SK-N-SH treated with all-trans-retinoic acid at 6 μM for 48 hours (cell line): ENCODE results near the gene ZMIZ1.

Source experiments
- ESRRG ChIP-seq: fragments of 250-450 bp; sonication (Bioruptor Pico); IDR thresholded peaks from 2 replicates; pipeline ENCODE4 v1.6.1; 2021; ENCODE audit warnings: mild to moderate bottlenecking
- OSR1 ChIP-seq: fragments of 250-450 bp; sonication (Bioruptor Pico); IDR thresholded peaks from 2 replicates; pipeline ENCODE4 v1.8.0; 2022; ENCODE audit warnings: moderate library complexity, mild to moderate bottlenecking, inconsistent platforms
- TOX ChIP-seq: fragments of 250-450 bp; sonication (Bioruptor Pico); IDR thresholded peaks from 2 replicates; pipeline ENCODE4 v1.8.0; 2021; ENCODE audit warnings: mild to moderate bottlenecking, moderate library complexity, borderline replicate concordance
- ZFP30 ChIP-seq: fragments of 450-650 bp; formaldehyde crosslinking; IDR thresholded peaks from 2 replicates; pipeline ENCODE4 v1.5.0; 2022; ENCODE audit warnings: mild to moderate bottlenecking, moderate library complexity
- ZNF565 ChIP-seq: fragments of 450-650 bp; formaldehyde crosslinking; conservative IDR thresholded peaks from 2 replicates; pipeline ENCODE4 v1.5.0; 2020; ENCODE audit warnings: low read depth, mild to moderate bottlenecking, moderate library complexity
- TF ChIP-seq, protein P1 (sequence below): fragments of 250-450 bp; sonication (Bioruptor Pico); IDR thresholded peaks from 2 replicates; pipeline ENCODE4 v1.8.0; 2021; ENCODE audit warnings: low read depth, mild to moderate bottlenecking, moderate library complexity, borderline replicate concordance
- TF ChIP-seq, protein P2 (sequence below): fragments of 250-450 bp; sonication (Bioruptor Pico); IDR thresholded peaks from 2 replicates; pipeline ENCODE4 v1.5.1; 2020; ENCODE audit warnings: low read depth, mild to moderate bottlenecking, moderate library complexity
- TF ChIP-seq, protein P3 (sequence below): fragments of 250-450 bp; sonication (Bioruptor Pico); IDR thresholded peaks from 2 replicates; pipeline ENCODE4 v1.5.0; 2020; ENCODE audit warnings: mild to moderate bottlenecking, moderate library complexity

DNA sequence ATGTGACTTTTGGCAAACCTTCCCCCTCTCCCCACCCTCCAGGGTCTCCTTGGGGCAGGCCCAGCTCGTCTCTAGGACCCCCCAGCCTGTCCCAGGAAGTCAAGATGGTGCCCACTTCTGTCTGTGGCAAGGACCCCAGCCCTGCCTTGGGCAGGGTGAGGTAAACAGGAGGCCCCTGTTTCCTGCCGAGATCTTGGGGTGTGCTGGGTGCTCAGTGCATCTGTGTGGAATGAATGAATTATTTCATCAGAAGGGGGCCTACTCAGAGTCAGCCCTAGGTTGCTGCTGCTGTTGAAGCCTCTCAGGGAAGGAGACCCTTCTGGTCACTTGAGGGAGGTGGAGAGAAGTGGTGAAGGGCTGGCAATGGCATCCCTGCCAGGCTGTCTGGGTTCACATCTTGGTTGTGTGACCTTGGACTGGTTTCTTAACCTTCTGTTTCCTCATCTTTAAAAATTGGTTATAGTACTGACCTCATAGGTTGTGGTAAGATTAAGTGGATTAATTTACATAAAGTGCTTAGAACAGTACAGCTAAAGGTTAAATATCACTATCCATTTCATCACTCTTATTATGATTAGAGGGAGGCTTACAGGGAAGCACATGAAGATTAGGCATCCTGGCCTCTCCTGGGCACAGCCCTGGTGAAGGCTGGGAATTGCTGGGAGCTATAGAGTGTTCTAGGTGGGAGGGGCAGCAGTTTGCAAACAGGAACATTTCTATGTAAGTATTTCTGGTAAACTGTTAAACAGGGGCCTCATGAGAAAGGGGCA lies 67.7 kb downstream of the ZMIZ1 start:
- TF ChIP-seq, protein P1, sequence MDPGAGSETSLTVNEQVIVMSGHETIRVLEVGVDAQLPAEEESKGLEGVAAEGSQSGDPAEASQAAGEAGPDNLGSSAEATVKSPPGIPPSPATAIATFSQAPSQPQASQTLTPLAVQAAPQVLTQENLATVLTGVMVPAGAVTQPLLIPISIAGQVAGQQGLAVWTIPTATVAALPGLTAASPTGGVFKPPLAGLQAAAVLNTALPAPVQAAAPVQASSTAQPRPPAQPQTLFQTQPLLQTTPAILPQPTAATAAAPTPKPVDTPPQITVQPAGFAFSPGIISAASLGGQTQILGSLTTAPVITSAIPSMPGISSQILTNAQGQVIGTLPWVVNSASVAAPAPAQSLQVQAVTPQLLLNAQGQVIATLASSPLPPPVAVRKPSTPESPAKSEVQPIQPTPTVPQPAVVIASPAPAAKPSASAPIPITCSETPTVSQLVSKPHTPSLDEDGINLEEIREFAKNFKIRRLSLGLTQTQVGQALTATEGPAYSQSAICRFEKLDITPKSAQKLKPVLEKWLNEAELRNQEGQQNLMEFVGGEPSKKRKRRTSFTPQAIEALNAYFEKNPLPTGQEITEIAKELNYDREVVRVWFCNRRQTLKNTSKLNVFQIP, result no peak
- no peak for TF ChIP-seq OSR1 (CRISPR knock-in tag)
- no peak for TF ChIP-seq ZNF565 (CRISPR knock-in tag)
- TF ChIP-seq TOX (CRISPR knock-in tag), result no peak
- TF ChIP-seq, protein P2, sequence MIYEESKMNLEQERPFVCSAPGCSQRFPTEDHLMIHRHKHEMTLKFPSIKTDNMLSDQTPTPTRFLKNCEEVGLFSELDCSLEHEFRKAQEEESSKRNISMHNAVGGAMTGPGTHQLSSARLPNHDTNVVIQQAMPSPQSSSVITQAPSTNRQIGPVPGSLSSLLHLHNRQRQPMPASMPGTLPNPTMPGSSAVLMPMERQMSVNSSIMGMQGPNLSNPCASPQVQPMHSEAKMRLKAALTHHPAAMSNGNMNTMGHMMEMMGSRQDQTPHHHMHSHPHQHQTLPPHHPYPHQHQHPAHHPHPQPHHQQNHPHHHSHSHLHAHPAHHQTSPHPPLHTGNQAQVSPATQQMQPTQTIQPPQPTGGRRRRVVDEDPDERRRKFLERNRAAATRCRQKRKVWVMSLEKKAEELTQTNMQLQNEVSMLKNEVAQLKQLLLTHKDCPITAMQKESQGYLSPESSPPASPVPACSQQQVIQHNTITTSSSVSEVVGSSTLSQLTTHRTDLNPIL (CRISPR knock-in tag), result no peak
- TF ChIP-seq, protein P3, sequence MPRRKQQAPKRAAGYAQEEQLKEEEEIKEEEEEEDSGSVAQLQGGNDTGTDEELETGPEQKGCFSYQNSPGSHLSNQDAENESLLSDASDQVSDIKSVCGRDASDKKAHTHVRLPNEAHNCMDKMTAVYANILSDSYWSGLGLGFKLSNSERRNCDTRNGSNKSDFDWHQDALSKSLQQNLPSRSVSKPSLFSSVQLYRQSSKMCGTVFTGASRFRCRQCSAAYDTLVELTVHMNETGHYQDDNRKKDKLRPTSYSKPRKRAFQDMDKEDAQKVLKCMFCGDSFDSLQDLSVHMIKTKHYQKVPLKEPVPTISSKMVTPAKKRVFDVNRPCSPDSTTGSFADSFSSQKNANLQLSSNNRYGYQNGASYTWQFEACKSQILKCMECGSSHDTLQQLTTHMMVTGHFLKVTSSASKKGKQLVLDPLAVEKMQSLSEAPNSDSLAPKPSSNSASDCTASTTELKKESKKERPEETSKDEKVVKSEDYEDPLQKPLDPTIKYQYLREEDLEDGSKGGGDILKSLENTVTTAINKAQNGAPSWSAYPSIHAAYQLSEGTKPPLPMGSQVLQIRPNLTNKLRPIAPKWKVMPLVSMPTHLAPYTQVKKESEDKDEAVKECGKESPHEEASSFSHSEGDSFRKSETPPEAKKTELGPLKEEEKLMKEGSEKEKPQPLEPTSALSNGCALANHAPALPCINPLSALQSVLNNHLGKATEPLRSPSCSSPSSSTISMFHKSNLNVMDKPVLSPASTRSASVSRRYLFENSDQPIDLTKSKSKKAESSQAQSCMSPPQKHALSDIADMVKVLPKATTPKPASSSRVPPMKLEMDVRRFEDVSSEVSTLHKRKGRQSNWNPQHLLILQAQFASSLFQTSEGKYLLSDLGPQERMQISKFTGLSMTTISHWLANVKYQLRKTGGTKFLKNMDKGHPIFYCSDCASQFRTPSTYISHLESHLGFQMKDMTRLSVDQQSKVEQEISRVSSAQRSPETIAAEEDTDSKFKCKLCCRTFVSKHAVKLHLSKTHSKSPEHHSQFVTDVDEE, result no peak
- no peak for TF ChIP-seq ESRRG (CRISPR knock-in tag)
- TF ChIP-seq ZFP30 (CRISPR knock-in tag), result no peak
